Caco-2 (cell line): ENCODE data around the gene DISP3. TPM values are rescaled to one million over a fixed set of nuclear protein-coding genes. Genes with fewer than 3 reads are reported as not detected.

Experiments
- BruUV-seq: library from RNA; stranded (reverse); fragments of 400-500 nt; replicated peaks from 2 replicates; lab custom pipeline; 2021; lab: Mats Ljungman, UMichigan
- CTCF ChIA-PET: fragments of 300-600 bp; sonication (Branson Sonifier 250); formaldehyde crosslinking; loops from one replicate; lab custom pipeline; 2022; ENCODE audit warnings: antibody characterized with exemption; lab: Charles Lee
- POLR2A ChIA-PET: fragments of 300-600 bp; sonication (Branson Sonifier 250); formaldehyde crosslinking; loops from one replicate; lab custom pipeline; 2022; ENCODE audit warnings: antibody characterized with exemption; lab: Charles Lee
- DNase-seq, 2 experiments: peaks; one replicate each; pipeline versions ENCODE4 v3.0.0 to v3.0.0-alpha.2; 2020 to 2022
- H3K27me3 ChIP-seq: replicated peaks from 2 replicates; pipeline ENCODE4 v1.6.0; 2011; ENCODE audit warnings: low read length; ENCODE audit not compliant: control insufficient read depth, insufficient read depth
- H3K36me3 ChIP-seq: 2 replicates; pipeline ENCODE4 v1.5.1; 2011; ENCODE audit warnings: low read length; ENCODE audit not compliant: control insufficient read depth, insufficient read depth
- H3K4me1 ChIP-seq: fragments of 250-450 bp; sonication (Bioruptor Pico); 2 replicates; pipeline ENCODE4 v1.5.1; 2020; ENCODE audit warnings: mild to moderate bottlenecking
- H3K4me3 ChIP-seq: 2 replicates; pipeline ENCODE4 v1.5.1; 2011; ENCODE audit warnings: low read depth, mild to moderate bottlenecking, control low read depth, low read length
- H3K9me3 ChIP-seq: fragments of 250-450 bp; sonication (Bioruptor Pico); 2 replicates; pipeline ENCODE4 v1.5.1; 2020; ENCODE audit warnings: mild to moderate bottlenecking, moderate library complexity
- H3K27ac Mint-ChIP-seq: one replicate; pipeline ENCODE4 v1.8.0; 2022; ENCODE audit warnings: mixed read lengths; ENCODE audit not compliant: unreplicated experiment
- H3K27me3 Mint-ChIP-seq: one replicate; pipeline ENCODE4 v1.8.0; 2022; ENCODE audit warnings: mixed read lengths; ENCODE audit not compliant: insufficient read depth, unreplicated experiment
- H3K36me3 Mint-ChIP-seq: one replicate; pipeline ENCODE4 v1.8.0; 2022; ENCODE audit warnings: mild to moderate bottlenecking, mixed read lengths; ENCODE audit not compliant: insufficient read depth, unreplicated experiment
- H3K4me1 Mint-ChIP-seq: one replicate; pipeline ENCODE4 v1.8.0; 2022; ENCODE audit warnings: low read depth, mixed read lengths; ENCODE audit not compliant: unreplicated experiment
- H3K4me3 Mint-ChIP-seq: one replicate; pipeline ENCODE4 v1.8.0; 2022; ENCODE audit warnings: mild to moderate bottlenecking, moderate library complexity, mixed read lengths; ENCODE audit not compliant: unreplicated experiment
- H3K9me3 Mint-ChIP-seq: one replicate; pipeline ENCODE4 v1.8.0; 2022; ENCODE audit warnings: mixed read lengths; ENCODE audit not compliant: unreplicated experiment
- CTCF ChIP-seq, 2 experiments: fragments of 200-600 bp in 1 of 2; IDR thresholded peaks; 1 replicate in 1 of 2; 2 replicates in 1 of 2; pipeline versions ENCODE4 v1.5.1 to v1.8.0; 2011 to 2022; ENCODE audit warnings: antibody characterized with exemption in 1 of 2, control low read depth in 1 of 2, inconsistent platforms in 1 of 2, low read depth in 1 of 2, low read length in 1 of 2, mild to moderate bottlenecking in 1 of 2, moderate library complexity in 1 of 2; ENCODE audit not compliant: insufficient read depth in 1 of 2, severe bottlenecking in 1 of 2, unreplicated experiment in 1 of 2
- intact Hi-C: fragments of 100-400 bp; cut with micrococcal nuclease; formaldehyde crosslinking; loops from one replicate; pipeline ENCODE4 v1.10.0; 2022; ENCODE audit not compliant: unreplicated experiment
- total RNA-seq: library from RNA; stranded (reverse); gene quantifications from 2 replicates; pipeline ENCODE4 v1.2.3, GENCODE V29; 2022

Gene DISP3
- total RNA-seq, 1 experiment from 2014 or later, result 1.1 TPM

- no peak overlapping the region for H3K4me3 Mint-ChIP-seq
- peaks cover 31% of the 10 kb centered on the region for H3K27me3 Mint-ChIP-seq
- intact Hi-C loops, result no loop called here
- Histone ChIP-seq H3K4me1 (no peaks in the 10 kb centered on the region), H3K27me3 (peaks cover 4% of the 10 kb centered on the region; the same call in 1 of the 2 replicates), H3K9me3 (no peaks in the 10 kb centered on the region), H3K36me3 (no peaks in the 10 kb centered on the region), H3K4me3 (no peak overlapping the region)
- ChIA-PET CTCF (no interaction called here), POLR2A (no interaction called here)
- no peak overlapping the region for H3K27ac Mint-ChIP-seq
- no peak for DNase-seq
- H3K9me3 Mint-ChIP-seq, result no peaks in the 10 kb centered on the region
- no peaks in the 10 kb centered on the region for H3K4me1 Mint-ChIP-seq
- no peaks in the 10 kb centered on the region for H3K36me3 Mint-ChIP-seq
- BruUV-seq, result no TSS peak
- no peak for TF ChIP-seq CTCF (IDR thresholded peaks at IDR 0.05; ENCODE audit: insufficient read depth in 1 of 2, low read depth in 1 of 2, low read length in 1 of 2, severe bottlenecking in 1 of 2, unreplicated experiment in 1 of 2)
Measured at GRCh38 chr1:11449100-11449403, 29.9 kb upstream of the DISP3 start.

GRCh38 chr1:11450310-11450709 lies 28.6 kb upstream of the DISP3 start:
- Histone ChIP-seq H3K9me3 (no peaks in the 10 kb centered on the region), H3K27me3 (peaks cover 4% of the 10 kb centered on the region; the same call in 1 of the 2 replicates), H3K4me3 (no peak overlapping the region), H3K4me1 (no peaks in the 10 kb centered on the region), H3K36me3 (no peaks in the 10 kb centered on the region)
- no peaks in the 10 kb centered on the region for H3K9me3 Mint-ChIP-seq
- BruUV-seq, result no TSS peak
- H3K4me1 Mint-ChIP-seq, result no peaks in the 10 kb centered on the region
- TF ChIP-seq CTCF (IDR thresholded peaks at IDR 0.05; ENCODE audit: insufficient read depth in 1 of 2, low read depth in 1 of 2, low read length in 1 of 2, severe bottlenecking in 1 of 2, unreplicated experiment in 1 of 2), result no peak
- ChIA-PET POLR2A (no interaction called here), CTCF (interaction anchor here (0.6 kb wide), 2 partner anchors 35 to 38 kb away, joined by 3 read pairs; no protein-coding TSS in a partner anchor)
- no peak overlapping the region for H3K4me3 Mint-ChIP-seq
- DNase-seq, result no peak
- H3K27ac Mint-ChIP-seq, result no peak overlapping the region
- peaks cover 32% of the 10 kb centered on the region for H3K27me3 Mint-ChIP-seq
- H3K36me3 Mint-ChIP-seq, result no peaks in the 10 kb centered on the region
- intact Hi-C loops, result no loop called here

DNA sequence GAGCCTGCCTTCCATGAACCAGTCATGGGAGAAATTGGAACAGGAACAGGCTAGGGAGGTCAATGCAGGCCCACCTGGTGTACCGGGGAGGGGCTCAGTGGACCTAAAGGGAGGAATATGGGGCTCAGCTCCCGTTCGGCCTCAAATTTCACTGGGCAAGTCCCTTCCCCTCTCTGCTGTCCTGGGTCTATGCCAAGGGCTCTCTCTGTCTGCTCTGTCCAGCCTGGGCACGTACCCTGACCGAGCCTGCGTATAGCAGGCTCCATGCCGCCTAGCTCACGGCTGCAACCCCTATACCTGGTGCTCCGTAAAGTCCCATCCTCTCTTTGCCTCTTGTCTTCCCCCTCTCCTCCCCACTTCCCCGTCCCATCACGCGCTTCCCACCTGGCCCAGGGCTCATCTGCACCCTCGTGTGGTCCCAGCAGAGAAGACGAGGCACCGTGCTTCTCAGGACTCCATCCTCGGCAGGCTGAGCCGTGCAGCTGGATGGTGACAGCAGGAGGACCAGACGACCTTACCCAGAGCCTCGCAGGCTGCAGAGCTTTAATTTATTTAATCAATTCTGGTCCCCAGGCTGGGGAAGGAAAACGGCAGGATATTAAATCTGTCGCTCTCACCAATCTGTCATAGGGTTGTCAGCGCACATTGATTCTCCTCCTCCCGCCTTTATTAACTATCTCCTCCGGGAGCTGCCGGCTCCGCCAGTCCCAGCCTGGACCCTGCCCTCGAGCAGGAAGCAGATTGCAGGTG lies 25.0 kb upstream of the DISP3 start:
- Histone ChIP-seq H3K4me3 (no peak overlapping the region), H3K9me3 (no peaks in the 10 kb centered on the region), H3K27me3 (peaks cover 6% of the 10 kb centered on the region), H3K36me3 (no peaks in the 10 kb centered on the region), H3K4me1 (no peaks in the 10 kb centered on the region)
- Mint-ChIP-seq H3K36me3 (no peaks in the 10 kb centered on the region), H3K4me3 (no peak overlapping the region), H3K4me1 (no peaks in the 10 kb centered on the region), H3K27ac (no peak overlapping the region), H3K9me3 (no peaks in the 10 kb centered on the region), H3K27me3 (peaks cover 40% of the 10 kb centered on the region)
- DNase-seq, result no peak
- no TSS peak for BruUV-seq
- ChIA-PET CTCF (no interaction called here), POLR2A (interaction anchor here (0.6 kb wide), 1 partner anchor 115 kb away, joined by 3 read pairs; no protein-coding TSS in a partner anchor)
- no peak for TF ChIP-seq CTCF (IDR thresholded peaks at IDR 0.05; ENCODE audit: insufficient read depth in 1 of 2, low read depth in 1 of 2, low read length in 1 of 2, severe bottlenecking in 1 of 2, unreplicated experiment in 1 of 2)
- intact Hi-C loops, result no loop called here
